RKO (cell line): ENCODE measurements around the gene TYMP.
A peak's percentile ranks its signal among the peaks of the same experiment; 100 is the strongest.
"Not testable (repeated sequence)": the region's sequence is repeated elsewhere in the genome, so short reads cannot be mapped to it uniquely, and the experiment has no call there.

ENCODE experiments used
- DNase-seq: peaks from one replicate; pipeline ENCODE4 v3.0.0-alpha.2; 2016; ENCODE audit warnings: low spot score

The TYMP gene

GRCh38 chr22:50540381-50540780, 10.6 kb upstream of the TYMP start:
- DNase-seq: no peak

GRCh38 chr22:50537765-50538164, 8.0 kb upstream of the TYMP start:
- DNase-seq: no peak

DNA sequence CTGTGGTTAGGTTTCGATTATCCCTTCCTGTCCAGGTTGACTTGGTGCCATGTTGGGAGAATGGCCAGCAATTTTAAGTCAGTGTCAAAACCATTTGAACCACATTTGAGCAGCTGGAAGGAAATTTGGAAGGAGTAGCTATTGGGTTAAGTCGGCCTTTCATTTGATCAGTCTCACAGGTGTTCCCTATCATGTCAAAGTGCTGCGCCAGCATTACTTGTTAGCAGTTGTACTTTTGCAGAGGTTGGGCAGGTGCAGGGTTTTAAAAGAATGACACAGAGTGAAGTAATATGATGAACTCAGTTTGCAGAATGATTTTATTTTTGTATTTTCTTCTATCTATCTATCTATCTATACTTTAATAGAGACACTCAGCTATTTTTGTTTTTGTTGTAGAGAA, 6.4 kb upstream of the TYMP start:
- no peak for DNase-seq

- DNase-seq: no peak
Observed at GRCh38 chr22:50535113-50535512, 5.3 kb upstream of the TYMP start.

- DNase-seq: not testable (repeated sequence)
Observed at GRCh38 chr22:50533856-50534711, 4.3 kb upstream of the TYMP start.

DNA sequence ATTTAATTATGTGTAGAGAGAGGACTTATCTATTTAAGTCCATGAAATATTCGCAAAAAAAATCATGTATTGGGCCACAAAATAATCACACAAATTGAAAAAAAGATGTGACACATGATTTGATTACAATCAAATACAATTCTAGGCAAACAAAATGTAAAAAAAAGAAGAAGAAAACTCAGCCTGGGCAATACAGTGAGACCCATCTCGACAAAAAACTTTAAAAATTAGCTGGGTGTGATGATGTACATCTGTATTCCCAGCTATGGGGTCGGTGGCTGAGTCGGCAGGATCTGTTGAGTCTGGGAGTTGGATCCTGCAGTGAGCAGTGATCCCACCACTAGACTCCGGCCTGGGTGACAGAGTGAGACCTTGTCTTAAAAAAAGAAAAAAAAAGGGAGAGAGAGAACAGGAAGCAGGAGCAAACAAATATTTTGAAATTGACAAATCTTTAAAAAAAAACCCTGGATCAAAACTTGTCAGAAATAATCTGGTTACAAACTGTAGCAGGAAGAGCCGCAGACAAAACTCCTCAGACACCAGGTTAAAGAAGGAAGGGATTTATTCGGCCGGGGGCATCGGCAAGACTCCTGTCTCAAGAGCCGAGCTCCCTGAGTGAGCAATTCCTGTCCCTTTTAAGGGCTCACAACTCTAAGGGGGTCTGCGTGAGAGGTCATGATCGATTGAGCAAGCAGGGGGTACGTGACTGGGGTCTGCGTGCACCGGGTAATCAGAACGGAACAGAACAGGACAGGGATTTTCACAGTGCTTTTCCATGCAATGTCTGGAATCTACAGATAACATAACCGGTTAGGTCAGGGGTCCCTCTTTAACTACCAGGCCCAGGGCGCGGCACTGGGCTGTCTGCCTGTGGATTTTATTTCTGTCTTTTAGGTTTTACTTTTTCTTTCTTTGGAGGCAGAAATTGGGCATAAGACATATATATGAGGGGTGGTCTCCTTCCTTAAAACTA, 3.3 kb upstream of the TYMP start:
- no peak for DNase-seq

DNA sequence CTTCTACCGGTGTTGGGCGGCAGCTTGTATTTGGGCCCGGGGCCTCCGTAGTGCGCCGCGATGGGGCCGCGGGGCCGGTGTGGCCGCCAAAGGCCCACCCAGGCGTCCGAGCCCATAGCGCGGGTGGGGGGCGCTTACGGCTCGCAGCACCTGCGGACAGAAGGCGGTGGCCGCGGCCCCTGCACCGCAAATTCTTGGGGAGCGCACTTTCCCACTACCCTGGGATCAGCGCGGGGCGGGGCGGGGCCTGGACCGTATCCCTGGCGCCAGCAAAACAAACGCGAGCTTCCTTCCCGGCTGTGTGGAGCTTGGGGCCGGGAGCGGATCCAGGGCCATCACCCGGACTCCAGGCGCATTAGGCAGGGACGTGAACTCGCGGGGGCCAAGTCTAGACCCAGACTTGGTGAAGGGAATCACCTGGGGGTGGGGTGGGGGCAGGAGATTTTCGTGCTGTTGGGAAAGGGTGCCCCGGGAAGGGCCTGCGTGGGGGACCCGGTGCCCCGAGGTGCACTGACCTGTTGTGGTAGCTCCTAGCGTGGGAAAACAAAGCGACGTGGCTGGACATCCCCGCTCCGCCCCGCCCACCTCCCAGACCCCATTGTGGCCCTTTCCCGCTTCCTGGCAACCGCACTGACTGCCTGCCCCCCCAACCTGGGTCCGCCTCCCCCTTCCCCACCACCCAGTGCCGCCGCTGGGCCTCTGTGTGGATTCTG, 2.3 kb upstream of the TYMP start:
- peak; percentile 62 for DNase-seq

- peak; percentile 69 for DNase-seq
Observed at GRCh38 chr22:50531546-50531961, 1.7 kb upstream of the TYMP start.

- DNase-seq: peak; percentile 90
Observed at GRCh38 chr22:50530877-50531545, 1.2 kb upstream of the TYMP start.

DNA sequence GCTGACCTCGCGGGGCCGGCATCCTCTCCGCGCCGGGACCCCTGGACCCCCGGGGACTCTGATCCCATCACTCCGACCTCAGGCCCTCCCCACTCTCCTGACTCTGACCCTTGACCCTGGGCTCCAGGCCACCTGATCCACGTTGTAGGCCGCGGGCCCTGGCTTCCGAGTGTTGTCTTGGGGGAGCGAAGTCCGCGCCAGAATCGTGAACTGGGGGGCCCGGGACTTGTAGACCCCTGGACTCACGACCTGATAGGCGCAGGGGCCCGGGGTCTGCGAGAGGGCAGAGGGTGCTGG, 716 bp upstream of the TYMP start:
- peak; percentile 57 for DNase-seq

- no peak for DNase-seq
Observed at GRCh38 chr22:50529416-50529896, 356 bp downstream of the TYMP start.

GRCh38 chr22:50528682-50529415, 963 bp downstream of the TYMP start:
- no peak for DNase-seq

DNA sequence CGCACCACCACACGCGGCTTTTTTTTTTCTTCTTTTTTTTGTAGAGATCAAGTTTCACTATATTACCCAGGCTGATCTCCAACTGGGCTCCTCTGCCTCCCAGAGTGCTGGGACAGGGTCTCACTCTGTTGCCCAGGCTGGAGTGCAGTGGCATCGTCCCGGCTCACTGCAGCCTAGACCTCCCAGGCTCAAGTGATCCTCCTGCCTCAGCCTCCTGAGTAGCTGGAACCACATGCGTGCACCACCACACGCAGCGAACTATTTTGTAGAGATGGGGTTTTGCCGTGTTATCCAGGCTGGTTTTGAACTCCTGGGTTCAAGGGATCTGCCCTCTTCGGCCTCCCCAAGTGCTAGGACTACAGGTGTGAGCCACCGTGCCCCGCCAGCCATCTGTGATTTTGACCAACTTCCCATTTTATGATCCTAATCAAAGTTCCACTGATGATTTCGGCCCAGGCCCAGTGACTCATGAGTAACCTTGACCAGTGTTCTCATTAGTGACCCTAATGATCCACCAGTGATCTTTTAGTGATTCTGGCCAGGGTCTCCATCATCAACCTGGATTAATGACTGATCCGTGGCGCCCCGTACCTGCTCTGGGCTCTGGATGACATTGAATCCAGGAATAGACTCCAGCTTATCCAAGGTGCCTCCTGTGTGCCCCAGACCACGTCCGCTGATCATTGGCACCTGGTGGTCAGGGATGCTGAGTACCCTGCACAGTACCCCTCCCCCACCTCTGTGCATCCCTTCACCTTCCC, 1.7 kb downstream of the TYMP start:
- no peak for DNase-seq

DNA sequence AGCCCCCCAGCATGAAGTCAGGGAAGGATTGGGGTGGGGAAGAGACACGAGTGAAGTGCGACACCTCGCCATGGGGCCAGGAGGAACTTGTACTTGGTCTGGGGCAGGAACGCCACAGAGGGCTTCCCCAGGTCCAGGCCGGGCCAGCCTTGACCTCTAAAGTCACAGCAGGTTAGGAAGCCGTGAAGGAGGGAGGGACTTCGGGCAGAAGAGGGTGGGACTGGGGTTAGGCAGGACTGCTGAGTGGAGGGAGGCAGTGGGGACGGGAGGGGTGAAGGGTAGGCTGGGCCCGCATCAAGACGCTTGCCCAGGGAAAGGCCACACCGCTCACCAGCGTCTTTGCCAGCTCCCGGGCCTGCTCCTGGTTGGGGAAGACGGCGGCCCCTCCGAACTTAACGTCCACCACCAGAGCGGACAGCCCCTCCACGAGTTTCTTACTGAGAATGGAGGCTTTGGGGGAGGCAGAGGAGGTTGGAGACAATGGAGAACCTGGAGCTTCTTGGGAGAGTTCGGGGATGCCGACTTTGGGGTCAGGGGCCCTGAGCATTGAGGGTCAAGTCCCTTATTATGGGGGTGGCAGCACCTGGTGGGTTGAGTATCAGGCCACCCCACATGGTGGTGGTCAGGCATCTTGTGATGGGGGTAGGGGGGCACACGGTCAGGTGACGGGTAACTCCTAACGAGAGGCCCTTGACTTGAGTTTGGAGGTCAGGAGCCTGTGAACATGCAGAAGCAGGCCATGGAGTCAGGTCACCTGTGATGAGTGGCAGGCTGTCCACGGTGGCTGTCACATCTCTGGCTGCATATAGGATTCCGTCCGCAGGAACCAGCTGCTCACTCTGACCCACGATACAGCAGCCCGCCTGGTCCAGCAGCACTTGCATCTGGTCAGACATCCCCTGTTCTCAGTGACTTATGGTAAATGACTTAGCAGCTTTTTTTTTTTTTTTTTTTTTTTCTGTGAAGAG, 2.7 kb downstream of the TYMP start:
- DNase-seq: no peak

- DNase-seq: no peak
Observed at GRCh38 chr22:50526108-50526833, 3.5 kb downstream of the TYMP start.

- peak; percentile 69 for DNase-seq
Observed at GRCh38 chr22:50525858-50526107, 4.0 kb downstream of the TYMP start.

DNA sequence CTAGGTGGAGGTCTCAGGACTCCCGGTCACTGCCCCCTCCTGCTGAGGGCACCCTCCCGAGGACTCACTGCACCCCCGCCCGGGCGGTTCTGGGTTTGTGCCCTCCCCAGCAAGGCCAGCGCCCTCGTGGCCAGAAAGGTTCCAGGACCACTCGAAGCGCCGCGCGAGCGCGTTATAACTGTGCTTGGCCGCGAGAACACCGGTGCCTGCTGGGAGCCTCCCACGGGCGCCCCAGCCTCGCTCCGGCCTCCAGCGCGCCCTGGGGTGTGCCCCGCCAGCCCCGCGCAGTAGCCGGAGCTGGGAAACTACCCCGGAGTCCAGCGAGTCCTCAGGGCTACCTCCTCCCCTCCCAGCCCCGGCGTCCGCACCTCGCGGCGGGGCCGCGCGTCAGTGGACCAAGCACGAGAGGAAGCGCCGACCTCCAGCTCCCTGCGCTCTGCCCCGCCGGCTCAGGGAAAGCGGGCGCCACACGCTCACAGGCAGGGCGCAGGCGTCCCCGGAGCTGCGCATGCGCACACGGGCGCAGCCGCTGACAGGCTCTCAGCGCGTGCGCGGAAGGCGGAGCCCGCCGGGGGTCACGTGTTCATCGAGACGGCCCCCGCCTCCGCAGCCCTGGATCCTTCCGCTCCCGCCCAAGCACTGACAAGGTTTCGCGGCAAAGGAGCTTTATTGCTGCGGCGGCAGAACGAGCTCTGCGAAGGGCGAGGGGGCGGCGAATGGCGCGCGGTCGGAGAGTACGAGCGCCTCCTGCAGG, 4.5 kb downstream of the TYMP start, which contains the start of gene SCO2:
SCO2 (minus strand) TSS at position 495 of the 754 bp plus-strand sequence. CDS start 1,187 bp downstream, outside the sequence.
- DNase-seq: peak; percentile 96

DNA sequence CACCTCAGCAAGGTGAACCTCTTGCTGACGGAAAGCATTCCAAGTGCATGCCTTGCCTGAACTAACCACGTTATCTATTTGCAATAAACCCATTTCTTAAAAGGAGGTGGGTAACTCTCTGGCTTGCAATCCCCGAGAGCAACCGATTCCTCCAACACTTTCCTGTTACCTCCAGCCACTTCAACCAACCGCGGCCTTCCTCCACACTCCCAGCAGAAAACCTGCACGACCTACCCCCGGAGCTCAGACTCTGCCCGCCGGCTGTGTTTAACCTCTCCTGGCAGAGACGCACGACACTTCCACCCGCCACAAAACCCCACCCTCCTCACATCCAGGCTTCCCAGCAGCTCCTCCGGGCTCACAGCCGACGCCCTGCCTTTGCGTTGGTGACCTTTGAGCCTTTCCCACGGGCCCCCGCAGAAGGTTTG, 5.1 kb downstream of the TYMP start:
- no peak for DNase-seq
